Limb (tissue), 2 donors: ENCODE results near the gene SHC2.
"Not testable (repeated sequence)": the region's sequence is repeated elsewhere in the genome, so short reads cannot be mapped to it uniquely, and the experiment has no call there.

Experiments used
- DNase-seq, 2 donors: peaks; one replicate each; pipeline ENCODE4 v3.0.0-alpha.2; 2016; ENCODE audit errors: extremely low spot score in 2 of 2

Gene SHC2

GRCh38 chr19:426725-427445 lies 33.9 kb downstream of the SHC2 start:
- no peak for DNase-seq

DNA sequence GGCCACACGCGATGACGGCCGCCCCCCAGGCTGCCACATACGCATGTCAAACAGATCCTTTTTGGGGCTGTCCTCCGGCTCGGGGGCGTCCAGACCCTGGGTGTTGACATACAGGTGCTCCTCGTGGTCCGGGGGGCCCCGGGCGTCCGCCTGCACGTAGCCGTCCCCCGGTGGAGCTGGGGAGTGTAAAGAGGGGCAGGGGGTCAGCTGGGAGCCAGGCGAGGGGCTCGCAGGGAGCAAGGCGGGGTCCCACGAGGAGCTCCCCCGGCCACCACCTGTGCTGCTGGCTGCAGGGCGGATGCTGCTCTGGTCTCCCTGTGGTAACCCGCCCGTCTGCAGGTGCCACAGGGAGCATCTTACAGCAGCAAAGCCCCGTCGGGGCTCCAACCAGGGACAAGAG lies 35.8 kb downstream of the SHC2 start:
- no peak for DNase-seq

- no peak for DNase-seq
Measured at GRCh38 chr19:424546-424945, 36.3 kb downstream of the SHC2 start.

DNA sequence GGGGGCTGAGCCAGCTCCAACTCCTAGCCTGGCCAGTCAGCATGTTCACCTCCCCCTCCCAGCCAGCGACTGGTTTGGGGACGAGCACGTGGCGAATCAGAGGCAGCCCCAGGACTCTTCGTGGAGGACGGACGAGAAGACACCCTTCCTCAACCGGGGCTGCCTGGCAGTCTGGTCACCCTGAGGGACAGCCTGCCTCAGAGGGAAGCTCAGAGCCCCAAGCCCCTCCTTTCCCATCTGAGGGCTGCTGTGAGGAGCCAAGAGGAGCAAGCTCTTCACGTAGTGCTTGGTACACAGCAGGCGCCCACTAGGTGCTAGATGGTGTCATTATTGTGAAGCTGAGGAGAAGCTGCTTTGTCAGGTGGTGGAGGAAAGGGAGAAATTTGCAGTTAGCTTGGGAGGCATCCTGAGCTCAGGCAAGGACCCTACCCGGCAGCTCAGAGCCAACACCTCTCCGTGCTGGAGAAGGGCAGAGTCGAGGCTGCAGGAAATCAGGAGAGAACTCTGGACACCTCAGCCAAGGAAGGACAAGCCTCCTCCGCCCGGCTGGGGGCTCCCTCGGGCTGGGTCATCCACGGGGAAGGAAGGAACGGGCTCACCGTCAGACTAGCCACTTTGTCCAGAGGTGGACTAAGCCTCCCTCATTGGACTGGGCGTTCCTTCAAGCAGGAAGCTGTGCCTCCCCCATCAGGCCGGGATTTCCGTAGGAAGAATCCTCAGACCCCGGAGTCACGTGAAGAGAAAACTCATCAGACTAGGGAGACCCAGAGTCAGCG lies 37.0 kb downstream of the SHC2 start:
- no peak for DNase-seq

GRCh38 chr19:422917-423226 lies 38.0 kb downstream of the SHC2 start:
- not testable (repeated sequence) for DNase-seq

DNA sequence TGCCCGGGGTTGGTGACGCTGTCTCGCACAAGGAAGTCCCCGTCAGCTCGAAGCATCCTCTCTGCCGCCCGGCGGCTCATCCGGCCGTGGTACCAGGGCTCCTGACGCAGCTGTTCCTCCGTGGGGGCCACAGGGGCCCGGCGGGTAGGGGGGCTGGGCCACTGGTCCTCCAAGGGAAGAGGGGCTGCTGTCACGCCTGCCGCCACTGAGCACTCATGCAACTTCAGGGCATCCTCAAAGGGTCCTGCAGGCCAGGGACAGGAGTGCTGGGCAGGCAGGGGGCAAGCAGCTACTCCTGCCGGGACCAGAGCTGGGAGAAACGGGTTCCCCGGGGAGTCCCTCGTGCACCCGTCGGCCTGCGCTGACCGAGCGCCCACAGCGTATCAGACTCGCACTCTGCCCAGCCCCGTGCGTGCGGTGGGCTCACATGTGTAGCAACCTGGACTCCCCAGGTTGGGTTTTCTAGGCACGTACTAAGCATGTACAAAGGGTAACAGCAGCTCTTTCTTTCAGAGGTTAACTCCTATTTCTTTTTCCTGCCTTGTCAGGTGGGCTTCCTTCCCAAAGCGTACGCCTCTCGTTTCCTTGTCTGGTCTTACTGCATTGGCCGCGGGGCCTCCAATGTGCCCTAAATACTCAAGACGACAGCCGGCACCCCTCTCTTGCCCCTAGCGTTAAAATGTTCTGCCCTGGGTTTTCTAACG lies 38.5 kb downstream of the SHC2 start:
- no peak for DNase-seq

DNA sequence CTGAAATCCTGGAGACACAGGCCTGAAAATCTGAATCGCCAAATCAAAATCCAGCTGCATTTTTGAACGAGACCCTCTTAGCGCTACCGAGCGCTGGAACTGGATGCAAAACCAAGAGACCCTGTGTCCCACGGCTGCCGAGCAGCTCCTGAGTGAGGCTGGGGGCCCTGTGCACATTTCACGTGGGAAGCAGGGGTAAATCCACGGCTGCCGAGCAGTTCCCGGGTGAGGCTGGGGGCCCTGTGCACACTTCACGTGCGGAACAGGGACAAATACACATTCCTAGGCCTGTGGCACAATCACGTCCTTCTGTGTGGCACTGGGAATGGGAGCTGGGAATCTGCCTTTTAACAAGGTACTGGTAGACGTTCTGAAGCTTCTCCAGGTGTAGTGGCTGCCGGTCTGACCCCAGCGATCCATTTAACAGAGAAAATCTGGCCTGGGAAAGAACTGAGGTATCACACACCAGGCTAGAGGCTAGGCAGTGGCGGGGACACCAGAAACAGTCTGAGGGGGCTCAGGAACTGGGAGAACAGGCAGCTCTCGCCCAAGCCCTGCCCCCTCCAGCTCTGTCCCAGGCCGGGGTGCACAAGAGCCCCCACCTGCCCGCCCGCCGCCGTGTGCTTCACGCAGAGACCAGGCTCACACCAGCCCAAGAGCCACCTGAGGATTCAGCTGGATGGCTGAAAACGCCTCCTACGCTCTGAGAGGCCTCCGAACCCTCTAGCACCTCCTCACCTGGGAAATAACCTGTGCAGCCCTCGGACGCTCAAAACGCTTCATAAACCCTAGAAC lies 40.9 kb downstream of the SHC2 start:
- no peak for DNase-seq

GRCh38 chr19:418761-419671 lies 41.8 kb downstream of the SHC2 start:
- no peak for DNase-seq

DNA sequence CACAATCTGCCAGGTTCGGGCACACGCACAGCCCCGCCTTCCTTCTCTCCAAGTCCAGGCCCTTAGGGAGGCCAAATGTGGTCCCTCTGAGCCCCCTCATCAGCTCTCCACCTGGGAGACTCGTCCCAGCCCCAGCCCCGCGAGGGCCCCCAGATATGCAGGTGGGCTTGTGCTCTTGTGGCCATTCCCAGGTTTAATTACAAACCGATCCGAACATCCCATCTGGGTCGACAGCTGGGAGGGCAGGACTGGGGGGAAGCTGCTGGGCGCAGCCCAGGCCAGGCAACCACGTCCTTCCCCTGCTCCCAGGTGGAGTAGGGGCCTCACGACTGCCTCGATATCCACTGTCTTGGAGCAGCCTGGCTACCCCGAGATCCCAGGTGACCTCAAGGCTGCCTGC lies 44.4 kb downstream of the SHC2 start:
- DNase-seq: no peak

- no peak for DNase-seq
Measured at GRCh38 chr19:415292-415691, 45.5 kb downstream of the SHC2 start.

DNA sequence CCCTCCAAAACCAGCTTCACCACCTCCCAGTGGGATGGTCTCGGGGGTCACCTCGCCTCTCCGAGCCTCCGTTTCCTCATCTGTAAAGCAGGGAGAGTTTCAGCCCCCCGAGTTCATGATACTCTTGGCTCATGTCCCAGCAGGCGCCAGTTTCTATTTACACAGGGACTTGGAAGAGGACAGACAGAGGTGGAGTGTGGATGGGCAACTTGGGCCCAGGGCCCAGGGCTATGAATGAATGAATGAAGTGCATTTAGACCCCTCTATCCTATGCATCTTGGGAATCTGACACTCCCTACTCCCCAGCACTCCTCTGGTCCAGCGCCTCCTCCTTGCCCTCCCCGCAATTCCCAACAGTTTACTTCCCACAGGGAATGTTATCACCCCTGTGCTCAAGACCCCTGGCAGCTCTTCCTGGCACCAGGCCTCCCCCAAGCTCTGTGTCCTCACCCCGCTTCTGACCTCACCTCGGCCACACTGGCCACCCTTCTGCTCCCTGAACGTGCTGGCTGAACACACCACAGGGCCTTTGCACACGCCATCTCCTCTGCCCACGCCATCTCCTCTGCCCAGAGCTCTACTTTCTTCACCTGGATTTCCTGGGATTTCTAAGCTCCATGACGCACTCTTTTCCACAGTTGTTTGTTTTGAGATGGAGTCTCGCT lies 46.9 kb downstream of the SHC2 start:
- DNase-seq: no peak

GRCh38 chr19:412356-413355 lies 48.2 kb downstream of the SHC2 start:
- DNase-seq: peak in 1 of 2 donors; percentile 28

- DNase-seq: no peak
Measured at GRCh38 chr19:411723-412355, 49.0 kb downstream of the SHC2 start.

DNA sequence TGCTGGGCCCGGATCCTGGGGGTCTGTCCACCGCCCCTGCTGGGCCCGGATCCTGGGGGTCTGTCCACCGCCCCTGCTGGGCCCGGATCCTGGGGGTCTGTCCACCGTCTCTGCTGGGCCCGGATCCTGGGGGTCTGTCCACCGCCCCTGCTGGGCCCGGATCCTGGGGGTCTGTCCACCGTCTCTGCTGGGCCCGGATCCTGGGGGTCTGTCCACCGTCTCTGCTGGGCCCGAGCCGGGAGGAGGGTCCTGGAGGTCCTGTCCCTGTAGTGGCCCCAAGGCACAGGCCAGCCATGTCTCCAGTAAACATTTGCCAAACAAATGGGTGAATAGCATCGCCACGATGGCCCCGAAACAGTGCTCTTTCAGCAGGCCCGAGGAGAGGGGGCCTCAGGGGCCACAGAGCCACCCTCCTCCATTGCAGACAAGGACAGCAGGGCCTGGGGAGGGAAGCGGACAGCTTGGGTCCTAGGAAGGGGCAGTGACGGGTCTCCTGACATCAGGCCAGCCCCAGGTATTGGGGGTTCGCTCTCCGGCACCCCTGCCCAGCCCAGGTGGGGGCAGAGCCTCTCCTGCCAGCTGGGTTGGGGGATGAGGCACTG lies 49.6 kb downstream of the SHC2 start:
- DNase-seq: not testable (repeated sequence)

- DNase-seq: no peak
Measured at GRCh38 chr19:410243-410781, 50.5 kb downstream of the SHC2 start.

DNA sequence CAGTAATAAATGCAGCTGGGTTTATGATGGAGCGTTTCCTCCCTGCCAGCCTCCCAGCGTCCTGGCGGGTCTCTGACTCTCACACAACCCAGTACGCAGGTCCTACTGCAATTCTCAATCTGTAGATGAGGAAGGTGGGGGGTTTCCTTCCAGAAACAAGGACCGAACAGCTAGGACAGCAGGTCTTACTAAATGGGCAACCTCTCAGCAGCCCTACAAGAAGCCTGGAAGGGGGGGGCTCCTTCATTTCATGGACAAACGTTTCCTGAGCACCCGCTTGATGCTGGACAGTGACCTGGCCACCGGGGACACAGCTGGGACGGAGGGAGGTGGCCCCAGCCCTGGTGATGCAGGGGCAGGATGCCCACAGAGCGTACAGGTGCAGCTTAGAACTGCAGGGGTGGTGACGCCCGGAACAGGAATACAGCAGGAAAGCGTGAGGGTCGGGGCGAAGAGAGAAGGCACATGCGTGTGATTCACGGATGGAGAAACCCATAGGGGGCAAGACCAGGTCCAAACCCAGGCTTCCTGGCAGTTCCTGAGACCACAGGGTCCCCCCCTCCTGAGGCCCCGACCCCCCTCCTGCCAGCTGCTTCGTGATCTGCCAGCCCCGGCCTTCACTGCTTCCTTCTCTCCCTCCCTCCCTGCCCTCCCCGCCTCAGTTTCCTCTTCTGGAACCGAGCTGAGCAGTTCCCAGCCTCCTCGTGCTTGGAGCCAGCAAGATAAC lies 51.2 kb downstream of the SHC2 start:
- peak in 1 of 2 donors; percentile 9 for DNase-seq

- peak in 1 of 2 donors; percentile 74 for DNase-seq
Measured at GRCh38 chr19:408902-409515, 51.8 kb downstream of the SHC2 start, which contains the start of gene C2CD4C. Gene C2CD4C, minus strand, starts transcription at chr19:409147. Its CDS starts 786 bp downstream, at chr19:408361.
